ENCODE measurements around the gene ONECUT3.

DNA sequence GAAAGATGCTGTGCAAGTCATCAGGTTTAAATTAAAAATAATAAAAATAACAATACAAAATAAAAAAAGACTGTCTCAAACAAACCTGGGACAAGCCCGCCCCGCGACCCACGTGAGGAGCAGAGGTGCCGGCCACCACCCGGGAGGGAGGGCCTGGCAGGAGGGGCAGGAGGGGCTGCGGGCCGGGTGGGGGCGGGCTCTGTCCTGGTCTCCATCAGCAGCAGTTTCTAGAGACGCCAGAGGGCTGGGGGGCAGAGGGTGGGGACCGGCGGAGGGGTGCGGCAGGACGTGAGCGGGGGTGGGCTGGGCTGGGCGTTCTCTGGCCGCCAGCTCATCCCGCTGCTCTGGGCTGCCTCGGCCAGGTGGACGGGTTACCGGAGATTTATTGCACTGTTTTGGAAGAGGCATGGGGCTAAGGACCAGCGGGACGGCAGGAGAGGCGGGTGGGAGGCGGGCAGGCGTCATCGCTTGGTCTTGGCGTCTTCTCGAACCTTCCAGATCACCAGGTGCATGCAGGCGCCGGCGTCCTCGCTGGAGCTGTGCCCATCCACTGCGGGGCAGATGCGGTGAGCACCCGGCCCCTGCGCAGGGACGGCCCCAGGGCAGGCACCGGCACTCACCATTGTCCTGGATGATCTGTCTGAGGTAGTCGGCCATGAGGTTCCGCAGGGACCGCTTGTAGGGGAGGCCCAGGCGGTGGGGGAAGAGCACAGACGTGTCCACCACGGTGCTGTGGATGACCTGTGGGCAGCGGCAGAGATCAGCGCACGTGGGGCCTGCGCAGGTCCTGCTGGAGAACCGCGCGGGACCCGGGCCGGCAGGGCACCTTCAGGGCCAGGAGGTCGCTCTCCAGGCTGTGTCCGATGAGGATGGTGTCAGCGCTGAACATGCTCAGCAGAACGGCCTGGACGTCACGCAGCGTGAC lies 62.6 kb downstream of the ONECUT3 start:
- TF ChIP-seq CTCF (IDR thresholded peaks at IDR 0.05; ENCODE audit: low read depth, low read length, missing input control) (no peak), FOXA1 (IDR thresholded peaks at IDR 0.05) (no peak), RAD21 (IDR thresholded peaks at IDR 0.05) (no peak), TAF1 (conservative IDR thresholded peaks at IDR 0.05) (no peak), HNF4G (IDR thresholded peaks at IDR 0.05) (no peak), ATF3 (IDR thresholded peaks at IDR 0.05) (no peak), YY1 (IDR thresholded peaks at IDR 0.05) (no peak), ZBTB33 (IDR thresholded peaks at IDR 0.05) (no peak), GABPA (IDR thresholded peaks at IDR 0.05 in 1 of 2, conservative IDR thresholded peaks at IDR 0.05 in 1 of 2) (no peak), FOXA2 (IDR thresholded peaks at IDR 0.05) (no peak), EGR1 (IDR thresholded peaks at IDR 0.05; ENCODE audit: low read depth in 2 of 2) (no peak), HNF4A (conservative IDR thresholded peaks at IDR 0.05) (no peak)
- TF ChIP-seq, protein P1, sequence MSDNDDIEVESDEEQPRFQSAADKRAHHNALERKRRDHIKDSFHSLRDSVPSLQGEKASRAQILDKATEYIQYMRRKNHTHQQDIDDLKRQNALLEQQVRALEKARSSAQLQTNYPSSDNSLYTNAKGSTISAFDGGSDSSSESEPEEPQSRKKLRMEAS (IDR thresholded peaks at IDR 0.05) = no peak
- TF ChIP-seq, protein P2, sequence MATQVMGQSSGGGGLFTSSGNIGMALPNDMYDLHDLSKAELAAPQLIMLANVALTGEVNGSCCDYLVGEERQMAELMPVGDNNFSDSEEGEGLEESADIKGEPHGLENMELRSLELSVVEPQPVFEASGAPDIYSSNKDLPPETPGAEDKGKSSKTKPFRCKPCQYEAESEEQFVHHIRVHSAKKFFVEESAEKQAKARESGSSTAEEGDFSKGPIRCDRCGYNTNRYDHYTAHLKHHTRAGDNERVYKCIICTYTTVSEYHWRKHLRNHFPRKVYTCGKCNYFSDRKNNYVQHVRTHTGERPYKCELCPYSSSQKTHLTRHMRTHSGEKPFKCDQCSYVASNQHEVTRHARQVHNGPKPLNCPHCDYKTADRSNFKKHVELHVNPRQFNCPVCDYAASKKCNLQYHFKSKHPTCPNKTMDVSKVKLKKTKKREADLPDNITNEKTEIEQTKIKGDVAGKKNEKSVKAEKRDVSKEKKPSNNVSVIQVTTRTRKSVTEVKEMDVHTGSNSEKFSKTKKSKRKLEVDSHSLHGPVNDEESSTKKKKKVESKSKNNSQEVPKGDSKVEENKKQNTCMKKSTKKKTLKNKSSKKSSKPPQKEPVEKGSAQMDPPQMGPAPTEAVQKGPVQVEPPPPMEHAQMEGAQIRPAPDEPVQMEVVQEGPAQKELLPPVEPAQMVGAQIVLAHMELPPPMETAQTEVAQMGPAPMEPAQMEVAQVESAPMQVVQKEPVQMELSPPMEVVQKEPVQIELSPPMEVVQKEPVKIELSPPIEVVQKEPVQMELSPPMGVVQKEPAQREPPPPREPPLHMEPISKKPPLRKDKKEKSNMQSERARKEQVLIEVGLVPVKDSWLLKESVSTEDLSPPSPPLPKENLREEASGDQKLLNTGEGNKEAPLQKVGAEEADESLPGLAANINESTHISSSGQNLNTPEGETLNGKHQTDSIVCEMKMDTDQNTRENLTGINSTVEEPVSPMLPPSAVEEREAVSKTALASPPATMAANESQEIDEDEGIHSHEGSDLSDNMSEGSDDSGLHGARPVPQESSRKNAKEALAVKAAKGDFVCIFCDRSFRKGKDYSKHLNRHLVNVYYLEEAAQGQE (IDR thresholded peaks at IDR 0.05) = no peak

Measured in liver (tissue), 3 donors.